CD4-positive, alpha-beta T cell treated with Interleukin-6 at 100 ng/mL for 8 hours (primary cell): ENCODE results near the gene MARCKS.

Source experiments
- DNase-seq: peaks from one replicate; pipeline ENCODE4 v3.0.0-alpha.2; 2020; ENCODE audit warnings: mixed read lengths, low spot score

Gene MARCKS

GRCh38 chr6:113853252-113853651 lies 3.9 kb upstream of the MARCKS start:
- DNase-seq, result no peak

- no peak for DNase-seq
Observed at GRCh38 chr6:113854531-113855499, 2.3 kb upstream of the MARCKS start.

GRCh38 chr6:113855500-113856374 lies 1.4 kb upstream of the MARCKS start:
- no peak for DNase-seq

GRCh38 chr6:113856375-113856624 lies 845 bp upstream of the MARCKS start:
- DNase-seq, result no peak

- no peak for DNase-seq
Observed at GRCh38 chr6:113857556-113858479, 673 bp downstream of the MARCKS start.

GRCh38 chr6:113858480-113859348 lies 1.6 kb downstream of the MARCKS start:
- peak; percentile 42 for DNase-seq

- DNase-seq, result no peak
Observed at GRCh38 chr6:113859349-113860180, 2.4 kb downstream of the MARCKS start.

- no peak for DNase-seq
Observed at GRCh38 chr6:113860181-113860955, 3.2 kb downstream of the MARCKS start.

GRCh38 chr6:113862112-113862511 lies 5.0 kb downstream of the MARCKS start:
- DNase-seq, result no peak

GRCh38 chr6:113870917-113871316 lies 13.8 kb downstream of the MARCKS start:
- DNase-seq, result no peak

GRCh38 chr6:113871975-113872374 lies 14.8 kb downstream of the MARCKS start:
- DNase-seq, result no peak

- no peak for DNase-seq
Observed at GRCh38 chr6:113873043-113873667, 16.0 kb downstream of the MARCKS start.

GRCh38 chr6:113875470-113875869 lies 18.3 kb downstream of the MARCKS start:
- DNase-seq, result no peak

GRCh38 chr6:113876695-113877094 lies 19.6 kb downstream of the MARCKS start:
- no peak for DNase-seq

- no peak for DNase-seq
Observed at GRCh38 chr6:113879186-113880096, 22.3 kb downstream of the MARCKS start.

- no peak for DNase-seq
Observed at GRCh38 chr6:113881478-113881980, 24.4 kb downstream of the MARCKS start.

- no peak for DNase-seq
Observed at GRCh38 chr6:113882336-113883022, 25.3 kb downstream of the MARCKS start.
